ENCODE data around the gene MTHFS. TPM values are rescaled to one million over a fixed set of nuclear protein-coding genes. Genes with fewer than 3 reads are reported as not detected.
A peak's percentile ranks its signal among the peaks of the same experiment; 100 is the strongest.
"Not testable (repeated sequence)": the region's sequence is repeated elsewhere in the genome, so short reads cannot be mapped to it uniquely, and the experiment has no call there.

The MTHFS gene
- total RNA-seq = 10 to 100 TPM; 12.1 to 12.2 TPM

DNA sequence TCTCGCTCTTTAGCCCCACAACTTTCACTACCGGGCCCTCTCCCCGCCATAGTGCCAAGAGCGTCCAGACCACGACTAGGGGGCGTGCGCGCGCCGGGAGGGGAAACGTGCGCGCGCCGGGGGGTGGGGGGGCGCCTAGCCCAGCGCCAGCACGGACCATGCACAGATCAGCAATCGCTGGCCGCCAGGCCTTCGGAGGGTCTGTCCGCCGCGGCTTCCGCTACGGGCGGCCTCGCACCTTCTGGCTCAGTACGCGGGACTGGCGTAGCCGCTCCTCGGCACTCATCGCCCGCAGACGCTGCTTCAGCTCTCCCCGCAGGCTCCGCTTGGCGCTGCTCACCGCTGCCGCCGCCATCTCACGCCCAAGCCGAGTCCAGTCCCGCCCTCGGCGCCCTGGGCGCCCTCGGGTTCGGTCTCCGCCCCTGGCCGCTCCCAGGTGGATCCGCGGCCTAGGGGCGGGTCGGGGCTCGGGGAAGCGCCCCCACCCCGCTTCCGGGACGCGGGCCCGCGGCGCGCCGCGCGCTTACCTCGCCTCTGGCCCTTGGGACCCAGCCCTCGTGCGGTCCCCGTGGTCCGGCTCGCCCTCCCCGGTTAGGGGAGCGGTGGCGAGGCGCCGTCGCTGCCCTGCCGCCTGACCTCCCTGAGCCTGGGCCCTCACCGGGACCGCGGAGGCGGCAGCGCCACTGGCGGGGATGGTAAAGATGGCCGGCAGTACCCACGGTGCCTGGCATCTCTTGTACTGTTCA lies at the start of gene MTHFS:
Gene MTHFS, minus strand, starts transcription at position 381 of the 746 bp plus-strand sequence. Its CDS starts 26 bp downstream, at position 355.
- peak; percentile 91 to 94 for ATAC-seq

DNA sequence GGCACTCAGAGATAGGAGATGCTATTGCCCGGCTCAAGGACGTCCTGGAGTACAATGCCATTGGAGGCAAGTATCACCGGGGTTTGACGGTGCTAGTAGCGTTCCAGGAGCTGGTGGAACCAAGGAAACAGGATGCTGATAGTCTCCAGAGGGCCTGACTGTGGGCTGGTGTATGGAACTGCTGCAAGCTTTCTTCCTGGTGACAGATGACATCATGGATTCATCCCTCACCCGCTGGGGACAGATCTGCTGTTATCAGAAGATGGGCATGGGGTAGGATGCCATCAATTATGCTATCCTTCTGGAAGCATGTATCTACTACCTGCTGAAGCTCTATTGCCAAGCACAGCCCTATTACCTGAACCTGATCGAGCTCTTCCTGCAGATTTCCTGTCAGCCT lies 47.8 kb upstream of the MTHFS start:
- no peaks in the 10 kb centered on the region for H3K36me3 Mint-ChIP-seq
- no peak overlapping the region for H3K4me3 Mint-ChIP-seq
- peaks cover 0 to 9% of the 10 kb centered on the region in 2 donors for H3K27me3 Mint-ChIP-seq
- no peak overlapping the region for H3K27ac Mint-ChIP-seq
- peaks cover 15 to 39% of the 10 kb centered on the region in 2 donors for H3K4me1 Mint-ChIP-seq (ENCODE audit: low read depth in 2 of 2)
- no peak for DNase-seq (ENCODE audit: low spot score)
- no peak for ATAC-seq
- H3K9me3 Mint-ChIP-seq = no peaks in the 10 kb centered on the region

More for the DNA sequence above, at the start of gene MTHFS:
- peaks cover 9% of the 10 kb centered on the region for H3K36me3 Mint-ChIP-seq
- H3K9me3 Mint-ChIP-seq = peaks cover 3% of the 10 kb centered on the region
- H3K4me3 Mint-ChIP-seq = peak within 1 kb of the TSS; percentile 98
- H3K27ac Mint-ChIP-seq = peak within 1 kb of the TSS; percentile 87 to 90
- peak; percentile 82 for DNase-seq (ENCODE audit: low spot score)
- peaks cover 17 to 39% of the 10 kb centered on the region in 2 donors for H3K4me1 Mint-ChIP-seq (ENCODE audit: low read depth in 2 of 2)
- H3K27me3 Mint-ChIP-seq = no peaks in the 10 kb centered on the region

DNA sequence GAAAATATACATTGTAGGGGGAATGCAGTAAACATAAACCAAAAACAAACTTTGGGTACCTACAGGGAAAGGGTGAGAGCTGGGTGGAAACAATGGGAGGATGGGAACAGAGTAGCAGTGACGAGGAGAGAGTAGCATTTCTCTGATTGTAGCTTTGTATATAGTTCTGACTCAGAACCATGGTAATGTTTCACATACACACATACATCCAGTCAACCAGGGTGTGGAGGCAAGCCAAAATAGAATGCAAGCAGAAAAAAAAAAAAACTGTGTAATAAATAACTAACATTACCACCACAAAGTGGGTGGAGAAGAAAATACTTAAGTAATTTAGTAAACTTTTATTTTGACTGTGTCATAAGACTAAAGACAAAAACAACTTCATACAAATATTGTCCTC lies 47.0 kb upstream of the MTHFS start:
- H3K27me3 Mint-ChIP-seq = peaks cover 0 to 11% of the 10 kb centered on the region in 2 donors
- H3K27ac Mint-ChIP-seq = no peak overlapping the region
- no peaks in the 10 kb centered on the region for H3K9me3 Mint-ChIP-seq
- H3K36me3 Mint-ChIP-seq = no peaks in the 10 kb centered on the region
- peaks cover 14 to 37% of the 10 kb centered on the region in 2 donors for H3K4me1 Mint-ChIP-seq (ENCODE audit: low read depth in 2 of 2)
- ATAC-seq (peak in 1 of 2 donors; percentile 78), DNase-seq (ENCODE audit: low spot score) (no peak)
- peak overlapping the region; percentile 8 for H3K4me3 Mint-ChIP-seq

DNA sequence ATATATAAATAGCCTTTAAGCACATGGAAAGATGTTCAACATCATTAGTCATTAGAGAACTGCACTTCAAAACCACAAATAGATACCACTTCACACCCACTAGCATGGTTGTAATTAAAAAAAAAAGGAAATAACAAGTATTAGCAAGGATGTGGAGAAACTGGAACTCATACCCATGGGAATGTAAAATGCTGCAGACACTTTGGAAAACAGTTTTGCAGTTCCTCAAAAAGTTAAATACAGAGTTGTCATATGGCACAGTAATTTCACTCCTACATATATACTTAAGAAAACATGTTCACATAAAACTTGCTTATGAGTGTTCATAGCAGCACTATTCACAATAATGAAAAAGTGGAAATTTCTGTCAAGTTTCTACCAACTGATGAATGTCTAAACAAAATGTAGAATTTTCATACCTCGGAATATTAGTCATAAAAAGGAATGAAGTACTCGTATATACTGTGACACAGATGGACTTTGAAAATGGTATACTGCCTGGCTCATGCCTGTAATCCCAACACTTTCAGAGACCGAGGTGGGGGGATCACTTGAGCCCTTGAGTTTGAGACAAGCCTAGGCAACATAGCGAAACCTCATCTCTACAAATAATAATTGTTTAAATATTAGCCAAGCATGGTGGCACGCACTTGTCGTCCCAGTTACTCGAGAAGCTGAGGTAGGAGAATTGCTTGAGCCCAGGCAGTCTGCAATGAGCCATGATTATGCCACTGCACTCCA lies 46.1 kb upstream of the MTHFS start:
- Mint-ChIP-seq H3K36me3 (no peaks in the 10 kb centered on the region), H3K27me3 (peaks cover 0 to 11% of the 10 kb centered on the region in 2 donors), H3K9me3 (no peaks in the 10 kb centered on the region), H3K4me3 (no peak overlapping the region), H3K4me1 (ENCODE audit: low read depth in 2 of 2) (peaks cover 6 to 28% of the 10 kb centered on the region in 2 donors), H3K27ac (no peak overlapping the region)
- ATAC-seq (peak in 1 of 2 donors; percentile 28), DNase-seq (ENCODE audit: low spot score) (no peak)

DNA sequence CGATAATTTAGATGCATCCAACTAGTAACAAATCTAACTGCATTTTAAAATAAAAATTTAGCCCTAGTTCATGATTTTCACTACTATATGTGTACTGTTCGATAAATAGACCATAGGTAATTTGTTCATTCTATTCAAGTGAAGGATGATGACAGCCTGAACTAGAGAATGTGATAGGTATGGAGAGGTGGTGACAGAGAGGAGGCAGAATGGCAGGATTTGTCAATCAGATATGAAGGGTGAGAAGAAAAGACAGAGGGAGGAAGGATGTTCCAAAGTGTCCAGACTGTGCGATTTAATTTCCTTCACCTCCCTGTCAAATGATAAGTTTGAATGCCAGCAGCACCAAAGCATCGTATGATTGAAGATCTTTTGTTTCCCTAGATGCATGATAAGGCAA lies 42.6 kb upstream of the MTHFS start:
- ATAC-seq (no peak), DNase-seq (ENCODE audit: low spot score) (no peak)
- Mint-ChIP-seq H3K36me3 (no peaks in the 10 kb centered on the region), H3K9me3 (no peaks in the 10 kb centered on the region), H3K4me3 (no peak overlapping the region), H3K27me3 (peaks cover 0 to 2% of the 10 kb centered on the region in 2 donors), H3K27ac (no peak overlapping the region), H3K4me1 (ENCODE audit: low read depth in 2 of 2) (peaks cover 4 to 22% of the 10 kb centered on the region in 2 donors)

DNA sequence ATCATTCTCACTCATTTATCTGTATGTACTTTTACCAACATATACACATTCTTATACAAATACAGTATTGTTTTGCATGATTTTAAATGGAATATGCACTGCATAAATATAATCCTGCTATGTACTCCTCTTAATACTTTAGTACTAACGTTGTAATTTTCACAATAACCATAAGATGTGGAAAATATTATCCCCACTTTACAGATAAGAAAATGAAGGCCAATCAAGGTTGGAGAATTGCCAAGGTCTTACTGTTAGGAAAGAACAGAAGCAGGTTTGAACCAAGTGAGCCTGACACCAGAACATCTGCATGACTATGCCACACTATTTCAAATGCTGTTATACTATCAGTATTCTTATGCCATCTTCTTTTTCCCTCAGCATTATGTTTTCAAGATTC lies 41.3 kb upstream of the MTHFS start:
- Mint-ChIP-seq H3K27ac (no peak overlapping the region), H3K9me3 (no peaks in the 10 kb centered on the region), H3K4me3 (no peak overlapping the region), H3K36me3 (no peaks in the 10 kb centered on the region), H3K4me1 (ENCODE audit: low read depth in 2 of 2) (peaks cover 0 to 13% of the 10 kb centered on the region in 2 donors), H3K27me3 (peaks cover 0 to 3% of the 10 kb centered on the region in 2 donors)
- DNase-seq (ENCODE audit: low spot score) = no peak
- no peak for ATAC-seq

DNA sequence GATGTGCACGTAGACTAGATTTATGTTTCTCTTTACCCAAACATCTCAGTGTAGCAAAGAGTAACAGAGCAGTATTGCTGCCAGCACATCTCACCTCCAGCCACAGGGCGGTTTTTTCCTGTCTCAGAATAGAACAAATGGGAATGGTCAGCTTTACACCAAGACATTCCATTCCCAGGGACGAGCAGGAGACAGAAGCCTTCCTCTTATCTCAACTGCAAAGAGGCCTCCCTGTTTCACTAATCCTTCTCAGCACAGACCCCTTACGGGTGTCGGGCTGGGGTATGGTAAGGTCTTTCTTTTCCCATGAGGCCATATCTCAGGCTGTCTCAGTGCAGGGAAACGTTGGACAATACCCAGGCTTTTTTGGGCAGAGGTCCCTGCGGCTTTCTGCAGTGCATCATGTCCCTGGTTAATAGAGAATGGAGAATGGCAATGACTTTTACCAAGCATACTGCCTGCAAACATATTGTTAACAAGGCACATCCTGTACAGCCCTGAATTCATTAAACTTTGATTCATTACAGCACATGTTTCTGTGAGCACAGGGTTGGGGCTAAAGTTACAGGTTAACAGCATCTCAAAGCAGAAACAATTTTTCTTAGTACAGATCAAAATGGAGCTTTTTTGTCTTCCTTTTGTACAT lies 38.9 kb upstream of the MTHFS start:
- peaks cover 0 to 12% of the 10 kb centered on the region in 2 donors for H3K27me3 Mint-ChIP-seq
- not testable (repeated sequence) for H3K9me3 Mint-ChIP-seq; H3K36me3 Mint-ChIP-seq; DNase-seq (ENCODE audit: low spot score); ATAC-seq; H3K4me1 Mint-ChIP-seq (ENCODE audit: low read depth in 2 of 2); H3K27ac Mint-ChIP-seq; H3K4me3 Mint-ChIP-seq

DNA sequence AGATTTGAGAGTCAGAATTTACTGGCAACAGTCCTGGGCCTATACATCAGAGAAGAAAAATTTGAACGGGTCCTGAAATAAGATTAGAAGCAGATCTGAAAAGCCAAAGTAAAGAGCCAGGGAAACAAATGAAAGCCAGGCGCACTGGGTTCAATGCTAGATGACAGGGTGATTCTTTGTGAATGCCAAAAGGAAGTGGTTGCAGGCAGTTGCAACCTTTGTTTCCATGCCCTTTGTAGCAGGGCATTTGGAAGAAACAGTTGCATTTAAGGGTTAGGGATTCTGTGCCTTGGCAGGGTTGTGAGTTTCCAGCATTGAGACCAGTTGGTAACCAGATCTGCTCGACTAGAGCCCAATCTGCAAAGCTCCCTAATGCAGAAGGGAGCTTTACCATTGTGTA lies 36.4 kb upstream of the MTHFS start:
- DNase-seq (ENCODE audit: low spot score) = no peak
- no peaks in the 10 kb centered on the region for H3K4me1 Mint-ChIP-seq (ENCODE audit: low read depth in 2 of 2)
- no peak overlapping the region for H3K27ac Mint-ChIP-seq
- H3K9me3 Mint-ChIP-seq = no peaks in the 10 kb centered on the region
- H3K36me3 Mint-ChIP-seq = no peaks in the 10 kb centered on the region
- H3K27me3 Mint-ChIP-seq = peaks cover 10 to 19% of the 10 kb centered on the region in 2 donors
- ATAC-seq = no peak
- H3K4me3 Mint-ChIP-seq = no peak overlapping the region

DNA sequence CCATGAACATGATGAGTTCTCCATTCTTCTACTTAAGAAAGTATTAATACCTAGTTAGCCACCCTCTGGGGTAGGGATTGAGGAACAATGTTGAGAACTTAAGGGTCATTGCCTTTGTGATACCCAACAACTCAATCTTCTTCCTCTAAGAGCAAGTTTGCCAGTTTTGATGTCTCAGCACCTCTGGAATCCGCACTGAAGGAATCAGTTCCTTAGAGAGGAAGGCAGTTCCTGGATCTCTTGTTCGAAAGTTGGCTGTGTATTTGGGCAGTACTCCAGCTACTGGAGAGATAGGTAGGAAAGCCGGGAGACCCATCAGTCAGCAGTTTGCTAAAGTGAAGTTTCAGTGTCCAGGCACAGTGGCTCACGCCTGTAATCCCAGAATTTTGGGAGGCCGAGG lies 35.6 kb upstream of the MTHFS start:
- no peaks in the 10 kb centered on the region for H3K36me3 Mint-ChIP-seq

DNA sequence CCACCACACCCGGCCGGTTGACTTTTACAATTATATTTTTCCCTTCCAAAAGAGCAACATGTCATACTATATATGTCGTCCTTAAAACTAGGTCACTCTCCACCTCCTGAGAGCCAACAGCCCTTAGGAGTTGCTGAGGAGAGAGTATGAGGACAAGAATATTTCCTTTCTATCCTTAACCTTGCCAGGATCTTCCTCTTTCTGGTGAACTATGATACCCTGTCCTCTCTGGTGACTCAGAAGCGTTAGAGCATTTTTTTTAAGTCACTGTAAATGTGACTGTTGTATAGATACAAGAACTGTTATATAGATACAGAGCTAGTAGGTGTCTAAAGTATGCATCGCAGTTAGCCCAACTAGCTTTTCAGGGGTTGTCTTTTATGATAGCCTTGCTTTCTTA lies 33.7 kb upstream of the MTHFS start:
- Mint-ChIP-seq H3K9me3 (no peaks in the 10 kb centered on the region), H3K4me3 (no peak overlapping the region), H3K4me1 (ENCODE audit: low read depth in 2 of 2) (no peaks in the 10 kb centered on the region), H3K36me3 (no peaks in the 10 kb centered on the region), H3K27ac (no peak overlapping the region), H3K27me3 (peaks cover 10 to 19% of the 10 kb centered on the region in 2 donors)
- DNase-seq (ENCODE audit: low spot score) = no peak
- ATAC-seq = no peak

More for the DNA sequence above, 35.6 kb upstream of the MTHFS start:
- no peak for ATAC-seq
- Mint-ChIP-seq H3K9me3 (no peaks in the 10 kb centered on the region), H3K4me1 (ENCODE audit: low read depth in 2 of 2) (no peaks in the 10 kb centered on the region), H3K4me3 (no peak overlapping the region), H3K27me3 (peaks cover 10 to 19% of the 10 kb centered on the region in 2 donors), H3K27ac (no peak overlapping the region)
- no peak for DNase-seq (ENCODE audit: low spot score)

DNA sequence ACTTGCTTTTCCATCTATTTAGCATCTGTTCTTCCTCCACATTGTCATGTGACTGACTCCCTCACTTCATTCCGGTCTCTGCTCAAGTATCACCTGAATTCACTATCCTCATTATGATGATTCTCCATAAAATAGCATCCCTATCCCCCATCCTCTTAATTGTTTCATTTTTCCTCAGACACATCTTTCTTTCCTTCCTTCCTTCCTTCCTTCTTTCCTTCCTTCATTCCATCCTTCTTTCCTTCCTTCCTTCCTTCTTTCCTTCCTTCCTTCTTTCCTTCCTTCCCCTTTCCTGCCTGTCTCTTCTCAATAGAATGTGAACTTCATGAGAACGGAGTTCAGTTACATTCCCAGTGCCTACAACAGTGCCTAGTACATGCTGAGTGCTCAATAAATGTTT lies 32.6 kb upstream of the MTHFS start:
- no peaks in the 10 kb centered on the region for H3K9me3 Mint-ChIP-seq

DNA sequence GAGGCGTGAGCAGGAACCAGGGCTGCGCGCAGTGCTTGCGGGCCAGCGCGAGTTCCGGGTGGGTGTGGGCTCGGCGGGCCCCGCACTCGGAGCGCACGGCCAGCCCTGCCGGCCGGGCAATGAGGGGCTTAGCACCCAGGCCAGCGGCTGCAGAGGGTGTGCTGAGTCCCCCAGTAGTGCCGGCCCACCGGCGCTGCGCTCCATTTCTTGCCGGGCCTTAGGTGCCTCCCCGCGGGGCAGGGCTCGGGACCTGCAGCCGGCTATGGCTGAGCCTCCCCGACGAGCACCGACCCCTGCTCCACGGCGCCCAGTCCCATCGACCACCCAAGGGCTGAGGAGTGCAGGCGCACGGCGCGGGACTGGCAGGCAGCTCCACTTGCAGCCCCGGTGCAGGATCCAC lies 29.3 kb upstream of the MTHFS start:
- peaks cover 15 to 26% of the 10 kb centered on the region in 2 donors for H3K4me1 Mint-ChIP-seq (ENCODE audit: low read depth in 2 of 2)
- not testable (repeated sequence) for H3K27ac Mint-ChIP-seq; ATAC-seq; DNase-seq (ENCODE audit: low spot score); H3K9me3 Mint-ChIP-seq; H3K4me3 Mint-ChIP-seq; H3K27me3 Mint-ChIP-seq
- H3K36me3 Mint-ChIP-seq = peaks cover 16% of the 10 kb centered on the region

More for the DNA sequence above, 32.6 kb upstream of the MTHFS start:
- ATAC-seq = no peak
- no peaks in the 10 kb centered on the region for H3K4me1 Mint-ChIP-seq (ENCODE audit: low read depth in 2 of 2)
- no peak overlapping the region for H3K4me3 Mint-ChIP-seq
- peaks cover 10 to 19% of the 10 kb centered on the region in 2 donors for H3K27me3 Mint-ChIP-seq
- no peak for DNase-seq (ENCODE audit: low spot score)
- H3K27ac Mint-ChIP-seq = no peak overlapping the region
- H3K36me3 Mint-ChIP-seq = no peaks in the 10 kb centered on the region

DNA sequence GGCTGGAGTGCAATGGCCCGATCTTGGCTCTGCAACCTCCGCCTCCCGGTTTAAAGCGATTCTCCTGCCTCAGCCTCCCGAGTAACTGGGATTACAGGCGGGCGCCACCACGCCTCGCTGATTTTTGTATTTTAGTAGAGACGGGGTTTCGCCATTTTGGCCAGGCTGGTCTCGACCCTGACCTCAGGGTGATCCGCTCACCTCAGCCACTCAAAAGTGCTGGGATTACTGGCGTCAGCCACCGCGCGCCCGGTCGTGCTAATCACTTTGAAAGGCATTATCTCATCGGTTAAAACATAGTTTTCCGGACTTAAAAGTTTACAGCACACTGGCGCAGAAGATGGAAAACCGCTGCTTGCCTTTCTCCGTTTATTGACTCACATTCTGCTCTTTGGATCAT lies 27.6 kb upstream of the MTHFS start:
- Mint-ChIP-seq H3K9me3 (peaks cover 4% of the 10 kb centered on the region), H3K27ac (peak overlapping the region; percentile 94 to 95), H3K4me3 (peak overlapping the region; percentile 98), H3K27me3 (peaks cover 4 to 5% of the 10 kb centered on the region in 2 donors), H3K36me3 (peaks cover 28% of the 10 kb centered on the region), H3K4me1 (ENCODE audit: low read depth in 2 of 2) (peaks cover 15 to 28% of the 10 kb centered on the region in 2 donors)
- ATAC-seq (no peak), DNase-seq (ENCODE audit: low spot score) (no peak)
